PC-9 (cell line): ENCODE measurements around the gene RANBP3L.

Experiments used
- EZH2 ChIP-seq: fragments of 200-600 bp; sonication (generic); IDR thresholded peaks from 2 replicates; pipeline ENCODE4 v1.8.0; 2017; ENCODE audit warnings: antibody characterized with exemption, low read depth
- TF ChIP-seq, protein P1 (sequence below): fragments of 200-600 bp; sonication (generic); conservative IDR thresholded peaks from 2 replicates; pipeline ENCODE4 v1.6.1; 2017; ENCODE audit warnings: mixed run types, antibody characterized with exemption, mild to moderate bottlenecking, moderate library complexity

DNA sequence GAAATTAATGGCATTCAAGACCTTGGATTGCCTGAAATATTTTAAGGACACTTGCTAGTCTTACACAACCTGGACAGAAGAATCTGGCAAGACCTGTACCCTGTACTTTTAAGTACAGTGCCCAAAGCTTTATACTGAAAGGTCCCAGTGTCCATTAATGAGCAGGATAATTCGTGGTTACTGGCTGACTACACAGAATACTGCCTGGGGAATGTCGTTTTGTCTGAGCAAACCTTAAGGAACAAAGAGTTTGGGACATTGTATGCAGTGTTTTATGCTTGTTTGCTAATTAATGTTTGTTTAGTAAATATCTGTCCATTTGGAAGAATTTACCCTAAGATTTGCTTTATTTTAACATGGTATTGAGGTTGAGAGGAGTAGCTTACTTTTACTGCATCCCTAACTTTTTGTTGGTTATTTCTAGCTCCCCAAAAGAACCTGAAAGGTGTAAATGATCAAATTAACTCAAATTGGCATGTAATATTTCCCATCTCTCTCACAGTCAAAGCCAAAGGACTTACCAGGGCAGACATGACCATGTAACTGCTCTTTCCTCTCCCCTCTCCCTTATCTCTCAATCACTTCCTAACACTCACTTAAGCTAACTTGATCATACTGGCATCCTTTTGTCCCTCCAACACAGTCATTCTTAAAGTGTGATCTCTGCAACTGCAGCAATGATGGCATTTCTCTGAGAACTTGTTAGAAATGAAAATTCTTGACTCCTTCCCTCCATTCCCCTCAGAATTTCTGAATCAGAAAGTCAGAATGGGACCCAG is 15.7 kb downstream of the RANBP3L start:
- TF ChIP-seq, protein P1, sequence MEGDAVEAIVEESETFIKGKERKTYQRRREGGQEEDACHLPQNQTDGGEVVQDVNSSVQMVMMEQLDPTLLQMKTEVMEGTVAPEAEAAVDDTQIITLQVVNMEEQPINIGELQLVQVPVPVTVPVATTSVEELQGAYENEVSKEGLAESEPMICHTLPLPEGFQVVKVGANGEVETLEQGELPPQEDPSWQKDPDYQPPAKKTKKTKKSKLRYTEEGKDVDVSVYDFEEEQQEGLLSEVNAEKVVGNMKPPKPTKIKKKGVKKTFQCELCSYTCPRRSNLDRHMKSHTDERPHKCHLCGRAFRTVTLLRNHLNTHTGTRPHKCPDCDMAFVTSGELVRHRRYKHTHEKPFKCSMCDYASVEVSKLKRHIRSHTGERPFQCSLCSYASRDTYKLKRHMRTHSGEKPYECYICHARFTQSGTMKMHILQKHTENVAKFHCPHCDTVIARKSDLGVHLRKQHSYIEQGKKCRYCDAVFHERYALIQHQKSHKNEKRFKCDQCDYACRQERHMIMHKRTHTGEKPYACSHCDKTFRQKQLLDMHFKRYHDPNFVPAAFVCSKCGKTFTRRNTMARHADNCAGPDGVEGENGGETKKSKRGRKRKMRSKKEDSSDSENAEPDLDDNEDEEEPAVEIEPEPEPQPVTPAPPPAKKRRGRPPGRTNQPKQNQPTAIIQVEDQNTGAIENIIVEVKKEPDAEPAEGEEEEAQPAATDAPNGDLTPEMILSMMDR = no peak
- TF ChIP-seq EZH2 = no peak
